Neural progenitor cell (in vitro differentiated cells): ENCODE measurements around the gene KDF1. TPM values are rescaled to one million over a fixed set of nuclear protein-coding genes. Genes with fewer than 3 reads are reported as not detected.

Experiments used
- DNase-seq: peaks from one replicate; pipeline ENCODE4 v3.0.0-alpha.2; 2016; ENCODE audit warnings: low spot score
- H2AFZ ChIP-seq: fragments of 200-600 bp; sonication (generic); replicated peaks from 2 replicates; pipeline ENCODE4 v1.6.1; 2016; ENCODE audit warnings: antibody characterized with exemption
- H3F3A ChIP-seq: fragments of 200-600 bp; sonication (generic); 2 replicates; pipeline ENCODE4 v1.6.1; 2016; ENCODE audit warnings: antibody characterized with exemption, low read depth
- H3K27ac ChIP-seq: fragments of 200-600 bp; sonication (generic); 2 replicates; pipeline ENCODE4 v1.5.1; 2016; ENCODE audit warnings: mild to moderate bottlenecking
- H3K27me3 ChIP-seq: fragments of 200-600 bp; sonication (generic); 2 replicates; pipeline ENCODE4 v1.6.1; 2016; ENCODE audit warnings: mild to moderate bottlenecking, moderate library complexity
- H3K36me3 ChIP-seq: fragments of 200-600 bp; sonication (generic); 2 replicates; pipeline ENCODE4 v1.5.1; 2016
- H3K4me1 ChIP-seq: fragments of 200-600 bp; sonication (generic); 2 replicates; pipeline ENCODE4 v1.6.1; 2016; ENCODE audit warnings: mixed run types
- H3K4me2 ChIP-seq: fragments of 200-600 bp; sonication (generic); 2 replicates; pipeline ENCODE4 v1.6.1; 2016
- H3K4me3 ChIP-seq: fragments of 200-600 bp; sonication (generic); 2 replicates; pipeline ENCODE4 v1.5.1; 2016
- H3K79me2 ChIP-seq: fragments of 200-600 bp; sonication (generic); 2 replicates; pipeline ENCODE4 v1.6.1; 2016; ENCODE audit warnings: low read depth
- H3K9ac ChIP-seq: fragments of 200-600 bp; sonication (generic); 2 replicates; pipeline ENCODE4 v1.6.1; 2016
- H3K9me3 ChIP-seq: fragments of 200-600 bp; sonication (generic); 2 replicates; pipeline ENCODE4 v1.5.1; 2016; ENCODE audit warnings: low read depth
- H4K20me1 ChIP-seq: fragments of 200-600 bp; sonication (generic); 2 replicates; pipeline ENCODE4 v1.6.1; 2016; ENCODE audit warnings: low read depth
- H3K27ac Mint-ChIP-seq: 3 replicates; pipeline ENCODE4 v1.8.0; 2021; ENCODE audit warnings: mixed read lengths
- H3K27me3 Mint-ChIP-seq: 2 replicates; pipeline ENCODE4 v1.8.0; 2022; ENCODE audit warnings: low read depth, mild to moderate bottlenecking, inconsistent platforms, moderate library complexity, mixed read lengths; ENCODE audit not compliant: insufficient read depth
- H3K36me3 Mint-ChIP-seq: 3 replicates; pipeline ENCODE4 v1.8.0; 2021; ENCODE audit warnings: mixed read lengths
- H3K4me1 Mint-ChIP-seq: 3 replicates; pipeline ENCODE4 v1.8.0; 2021; ENCODE audit warnings: mixed read lengths
- H3K4me3 Mint-ChIP-seq: 3 replicates; pipeline ENCODE4 v1.8.0; 2021; ENCODE audit warnings: mild to moderate bottlenecking, moderate library complexity, mixed read lengths
- H3K9me3 Mint-ChIP-seq: 3 replicates; pipeline ENCODE4 v1.8.0; 2020; ENCODE audit warnings: mixed read lengths
- EZH2 ChIP-seq: fragments of 200-600 bp; sonication (generic); IDR thresholded peaks from 2 replicates; pipeline ENCODE4 v1.6.1; 2017; ENCODE audit warnings: antibody characterized with exemption, mild to moderate bottlenecking, moderate library complexity
- EZH2phosphoT487 ChIP-seq: fragments of 200-600 bp; sonication (generic); IDR thresholded peaks from 2 replicates; pipeline ENCODE4 v1.6.1; 2017; ENCODE audit warnings: antibody characterized with exemption
- total RNA-seq: library from RNA; depleted of rRNA; stranded (reverse); fragments of >200 nt; gene quantifications from 2 replicates; pipeline ENCODE4 v1.2.3, GENCODE V29; 2015; ENCODE audit warnings: low replicate concordance
- TF ChIP-seq, protein P1 (sequence below): fragments of 200-600 bp; sonication (generic); IDR thresholded peaks from 2 replicates; pipeline ENCODE4 v1.5.1; 2017; ENCODE audit warnings: antibody characterized with exemption, mild to moderate bottlenecking

The KDF1 gene
- total RNA-seq, 1 donor from 2014 or later = not detected

DNA sequence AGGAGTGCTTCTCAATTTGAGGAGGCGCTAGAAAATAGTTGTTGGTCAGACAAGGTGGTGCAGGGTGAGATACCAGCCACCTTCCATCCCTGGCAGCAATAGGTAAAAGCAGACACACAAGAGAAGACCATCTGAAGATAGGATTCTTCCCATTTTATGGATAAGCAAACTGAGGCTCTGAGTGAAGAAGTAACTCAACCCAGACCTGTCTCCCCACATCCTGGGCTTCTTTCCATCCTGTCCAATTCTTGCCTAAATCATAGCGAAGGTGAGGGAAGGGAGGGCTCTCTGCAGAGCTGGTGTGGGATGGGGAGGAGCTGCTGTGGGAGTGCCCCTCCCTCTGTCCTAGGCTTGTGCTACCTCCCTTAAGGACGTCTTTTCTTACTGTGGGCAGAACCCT, 11.3 kb upstream of the KDF1 start:
- Histone ChIP-seq H3F3A (no peaks in the 10 kb centered on the region), H3K36me3 (no peaks in the 10 kb centered on the region), H2AFZ (no peak overlapping the region), H3K27ac (no peak overlapping the region), H3K27me3 (no peaks in the 10 kb centered on the region), H3K79me2 (no peaks in the 10 kb centered on the region), H3K9ac (no peak overlapping the region), H4K20me1 (no peaks in the 10 kb centered on the region), H3K9me3 (no peaks in the 10 kb centered on the region), H3K4me3 (no peak overlapping the region), H3K4me2 (no peak overlapping the region), H3K4me1 (no peaks in the 10 kb centered on the region)
- no peaks in the 10 kb centered on the region for H3K9me3 Mint-ChIP-seq
- DNase-seq = no peak
- no peaks in the 10 kb centered on the region for H3K36me3 Mint-ChIP-seq
- H3K4me1 Mint-ChIP-seq = peaks cover 10% of the 10 kb centered on the region
- H3K4me3 Mint-ChIP-seq = no peak overlapping the region
- TF ChIP-seq EZH2 (no peak), EZH2phosphoT487 (no peak)
- TF ChIP-seq, protein P1, sequence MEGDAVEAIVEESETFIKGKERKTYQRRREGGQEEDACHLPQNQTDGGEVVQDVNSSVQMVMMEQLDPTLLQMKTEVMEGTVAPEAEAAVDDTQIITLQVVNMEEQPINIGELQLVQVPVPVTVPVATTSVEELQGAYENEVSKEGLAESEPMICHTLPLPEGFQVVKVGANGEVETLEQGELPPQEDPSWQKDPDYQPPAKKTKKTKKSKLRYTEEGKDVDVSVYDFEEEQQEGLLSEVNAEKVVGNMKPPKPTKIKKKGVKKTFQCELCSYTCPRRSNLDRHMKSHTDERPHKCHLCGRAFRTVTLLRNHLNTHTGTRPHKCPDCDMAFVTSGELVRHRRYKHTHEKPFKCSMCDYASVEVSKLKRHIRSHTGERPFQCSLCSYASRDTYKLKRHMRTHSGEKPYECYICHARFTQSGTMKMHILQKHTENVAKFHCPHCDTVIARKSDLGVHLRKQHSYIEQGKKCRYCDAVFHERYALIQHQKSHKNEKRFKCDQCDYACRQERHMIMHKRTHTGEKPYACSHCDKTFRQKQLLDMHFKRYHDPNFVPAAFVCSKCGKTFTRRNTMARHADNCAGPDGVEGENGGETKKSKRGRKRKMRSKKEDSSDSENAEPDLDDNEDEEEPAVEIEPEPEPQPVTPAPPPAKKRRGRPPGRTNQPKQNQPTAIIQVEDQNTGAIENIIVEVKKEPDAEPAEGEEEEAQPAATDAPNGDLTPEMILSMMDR = no peak
- H3K27ac Mint-ChIP-seq = no peak overlapping the region
- H3K27me3 Mint-ChIP-seq = peaks cover 15% of the 10 kb centered on the region

DNA sequence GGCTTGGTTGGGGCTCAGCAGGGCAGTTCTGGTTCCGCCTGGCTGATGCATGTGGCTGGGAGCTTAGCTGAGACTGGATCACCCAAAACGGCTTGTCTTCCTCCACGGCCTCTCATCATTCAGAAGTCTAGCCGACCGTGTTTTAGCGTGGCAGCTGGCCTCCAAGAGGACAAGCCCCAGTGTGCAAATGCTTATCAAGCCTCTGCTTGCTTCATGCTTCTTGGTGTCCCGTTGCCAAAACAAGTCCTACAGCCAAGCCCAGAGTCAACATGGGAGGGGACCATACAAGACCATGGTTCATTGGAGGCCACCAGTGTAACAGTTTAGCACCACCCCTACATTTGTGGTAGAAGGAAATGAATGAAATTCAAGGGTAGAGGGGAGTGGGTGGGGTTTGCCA, 10.5 kb upstream of the KDF1 start:
- Histone ChIP-seq H3K27ac (no peak overlapping the region), H3K4me1 (no peaks in the 10 kb centered on the region), H3K27me3 (no peaks in the 10 kb centered on the region), H3K4me2 (no peak overlapping the region), H2AFZ (no peak overlapping the region), H3K79me2 (no peaks in the 10 kb centered on the region), H3K9me3 (no peaks in the 10 kb centered on the region), H3K4me3 (no peak overlapping the region), H3F3A (no peaks in the 10 kb centered on the region), H3K9ac (no peak overlapping the region), H4K20me1 (no peaks in the 10 kb centered on the region), H3K36me3 (no peaks in the 10 kb centered on the region)
- no peak for TF ChIP-seq EZH2
- no peak for TF ChIP-seq EZH2phosphoT487
- TF ChIP-seq, protein P1 = no peak
- no peaks in the 10 kb centered on the region for H3K9me3 Mint-ChIP-seq
- no peak overlapping the region for H3K4me3 Mint-ChIP-seq
- H3K36me3 Mint-ChIP-seq = no peaks in the 10 kb centered on the region
- no peak for DNase-seq
- H3K27me3 Mint-ChIP-seq = peaks cover 15% of the 10 kb centered on the region
- peak overlapping the region; percentile 37 for H3K27ac Mint-ChIP-seq
- H3K4me1 Mint-ChIP-seq = peaks cover 10% of the 10 kb centered on the region

DNA sequence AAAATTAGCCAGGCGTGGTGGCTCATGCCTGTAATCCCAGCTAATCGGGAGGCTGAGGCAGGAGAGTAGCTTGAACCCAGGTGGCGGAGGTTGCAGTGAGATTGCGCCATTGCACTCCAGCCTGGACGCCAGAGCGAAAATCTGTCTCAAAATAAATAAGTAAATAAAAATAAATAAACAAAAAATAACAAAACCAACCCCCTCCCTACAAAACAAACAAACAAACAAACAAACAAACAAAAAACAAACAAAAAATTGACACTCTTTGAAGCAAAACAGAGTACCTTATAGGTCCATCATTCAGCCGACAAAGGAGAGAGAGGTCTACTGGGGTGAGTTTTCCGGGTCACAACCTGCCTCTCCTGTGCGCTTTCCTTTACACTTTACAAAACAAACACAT, 5.4 kb upstream of the KDF1 start:
- no peaks in the 10 kb centered on the region for H3K9me3 ChIP-seq
- peaks cover 18% of the 10 kb centered on the region for H3K27me3 ChIP-seq
- TF ChIP-seq, protein P1 = no peak
- no peak for TF ChIP-seq EZH2
- TF ChIP-seq EZH2phosphoT487 = no peak
- H3K79me2 ChIP-seq = no peaks in the 10 kb centered on the region
- H3K27me3 Mint-ChIP-seq = peaks cover 36% of the 10 kb centered on the region
- no peaks in the 10 kb centered on the region for H3K4me1 ChIP-seq
- no peak overlapping the region for H3K27ac Mint-ChIP-seq
- no peak for DNase-seq
- no peak overlapping the region for H3K4me3 ChIP-seq
- H3K4me3 Mint-ChIP-seq = no peak overlapping the region
- H3K36me3 ChIP-seq = no peaks in the 10 kb centered on the region
- no peaks in the 10 kb centered on the region for H3K36me3 Mint-ChIP-seq
- no peaks in the 10 kb centered on the region for H4K20me1 ChIP-seq
- H3K4me2 ChIP-seq = no peak overlapping the region
- H3F3A ChIP-seq = peaks cover 9% of the 10 kb centered on the region
- H3K4me1 Mint-ChIP-seq = peaks cover 1% of the 10 kb centered on the region
- peaks cover 1% of the 10 kb centered on the region for H3K9me3 Mint-ChIP-seq
- H2AFZ ChIP-seq = no peak overlapping the region
- H3K9ac ChIP-seq = no peak overlapping the region
- H3K27ac ChIP-seq = no peak overlapping the region
